ENCODE results near the gene PEX11A. TPM values are rescaled to one million over a fixed set of nuclear protein-coding genes. Genes with fewer than 3 reads are reported as not detected.

PEX11A gene
- total RNA-seq, 2 donors from 2014 or later: 11.6 to 14.8 TPM

DNA sequence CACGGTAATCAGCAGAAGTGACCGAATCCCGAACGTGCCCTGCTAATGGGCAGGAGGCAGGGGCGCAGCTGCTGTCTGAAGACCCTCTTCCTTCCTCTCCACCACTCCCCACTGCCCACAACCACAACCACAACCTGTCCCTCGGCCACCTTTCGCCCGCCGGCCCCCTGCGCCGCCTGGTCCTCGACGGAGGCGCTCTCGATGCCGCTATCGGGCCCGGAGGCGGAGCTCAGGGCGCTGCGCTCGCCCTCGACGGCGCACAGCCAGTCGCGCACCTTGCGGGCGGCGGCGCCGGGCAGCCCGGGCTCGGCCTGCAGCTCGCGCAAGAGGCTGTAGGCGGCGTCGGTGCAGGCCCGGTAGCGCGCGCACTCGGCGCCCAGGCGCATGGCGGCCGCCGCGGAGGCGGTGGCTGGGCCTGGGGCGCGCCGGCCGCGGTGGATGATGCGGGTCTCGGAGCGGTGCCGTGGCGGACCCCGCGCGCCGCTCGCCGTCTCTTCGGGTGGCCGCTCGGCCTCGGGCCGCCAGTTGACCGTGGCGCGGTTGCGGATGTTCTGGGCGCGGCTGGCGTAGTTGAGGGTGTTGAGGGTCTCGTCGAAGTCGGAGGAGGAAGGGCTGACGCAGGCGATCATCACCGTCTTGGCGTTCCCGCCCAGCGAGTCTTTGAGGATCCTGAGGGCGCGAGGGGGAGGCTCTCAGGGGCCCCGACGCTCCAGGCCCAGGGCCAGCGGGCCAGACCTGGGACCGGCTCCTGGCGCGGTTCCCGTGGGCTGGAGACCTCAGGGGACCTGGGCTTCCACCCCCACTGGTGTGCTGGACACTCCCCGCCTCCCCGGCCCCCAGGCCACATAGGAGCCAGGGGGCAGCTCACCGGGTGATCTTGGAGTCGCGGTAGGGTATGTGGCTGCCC, 42.2 kb downstream of the PEX11A start:
- H3K27ac ChIP-seq: no peak overlapping the region
- no peaks in the 10 kb centered on the region for H3K36me3 ChIP-seq
- no peaks in the 10 kb centered on the region for H3K27me3 ChIP-seq
- no peaks in the 10 kb centered on the region for H3K9me3 ChIP-seq
- TF ChIP-seq, protein P1, sequence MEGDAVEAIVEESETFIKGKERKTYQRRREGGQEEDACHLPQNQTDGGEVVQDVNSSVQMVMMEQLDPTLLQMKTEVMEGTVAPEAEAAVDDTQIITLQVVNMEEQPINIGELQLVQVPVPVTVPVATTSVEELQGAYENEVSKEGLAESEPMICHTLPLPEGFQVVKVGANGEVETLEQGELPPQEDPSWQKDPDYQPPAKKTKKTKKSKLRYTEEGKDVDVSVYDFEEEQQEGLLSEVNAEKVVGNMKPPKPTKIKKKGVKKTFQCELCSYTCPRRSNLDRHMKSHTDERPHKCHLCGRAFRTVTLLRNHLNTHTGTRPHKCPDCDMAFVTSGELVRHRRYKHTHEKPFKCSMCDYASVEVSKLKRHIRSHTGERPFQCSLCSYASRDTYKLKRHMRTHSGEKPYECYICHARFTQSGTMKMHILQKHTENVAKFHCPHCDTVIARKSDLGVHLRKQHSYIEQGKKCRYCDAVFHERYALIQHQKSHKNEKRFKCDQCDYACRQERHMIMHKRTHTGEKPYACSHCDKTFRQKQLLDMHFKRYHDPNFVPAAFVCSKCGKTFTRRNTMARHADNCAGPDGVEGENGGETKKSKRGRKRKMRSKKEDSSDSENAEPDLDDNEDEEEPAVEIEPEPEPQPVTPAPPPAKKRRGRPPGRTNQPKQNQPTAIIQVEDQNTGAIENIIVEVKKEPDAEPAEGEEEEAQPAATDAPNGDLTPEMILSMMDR (IDR thresholded peaks at IDR 0.05): no peak
- H3K4me3 ChIP-seq: no peak overlapping the region
- H3K4me1 ChIP-seq: peaks cover 0 to 4% of the 10 kb centered on the region in 2 donors
- DNase-seq (ENCODE audit: low spot score): no peak

DNA sequence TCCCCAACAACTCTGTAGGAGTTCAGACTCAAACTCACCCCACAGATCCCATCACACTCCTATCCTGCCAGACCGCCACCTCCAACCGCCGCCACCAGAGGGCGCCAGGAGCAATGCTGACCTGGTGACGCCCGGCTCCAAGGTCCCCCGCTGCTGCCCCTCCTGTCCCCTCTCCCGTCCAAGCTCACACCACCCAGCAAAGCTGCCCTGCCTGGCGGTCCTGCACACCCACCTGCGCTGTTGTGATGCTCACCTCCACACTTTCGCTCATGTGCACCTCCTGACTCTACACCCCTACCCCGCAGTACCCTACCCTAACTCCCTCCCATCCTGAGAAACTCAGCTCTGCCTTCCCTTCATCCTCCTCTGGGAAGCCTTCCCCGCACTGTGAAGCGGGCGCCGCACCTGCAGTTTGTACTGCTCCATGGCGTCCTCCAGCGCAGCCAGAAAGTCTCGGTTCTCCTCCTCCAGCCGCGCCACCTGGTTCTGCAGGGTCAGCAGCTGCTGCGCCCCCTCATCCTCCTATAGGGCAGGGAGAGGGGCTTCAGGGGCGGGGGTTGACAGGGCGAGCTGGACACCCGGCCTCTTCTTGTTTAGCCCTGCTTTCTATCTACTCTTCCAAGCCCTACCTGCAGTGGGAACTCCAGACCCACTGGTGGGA, 43.2 kb downstream of the PEX11A start:
- H3K4me1 ChIP-seq: peaks cover 0 to 4% of the 10 kb centered on the region in 2 donors
- no peak overlapping the region for H3K27ac ChIP-seq
- no peaks in the 10 kb centered on the region for H3K9me3 ChIP-seq
- peak; percentile 79 for DNase-seq (ENCODE audit: low spot score)
- TF ChIP-seq, protein P1 (IDR thresholded peaks at IDR 0.05): peak; percentile 88 to 91
- no peak overlapping the region for H3K4me3 ChIP-seq
- H3K36me3 ChIP-seq: no peaks in the 10 kb centered on the region
- H3K27me3 ChIP-seq: no peaks in the 10 kb centered on the region

DNA sequence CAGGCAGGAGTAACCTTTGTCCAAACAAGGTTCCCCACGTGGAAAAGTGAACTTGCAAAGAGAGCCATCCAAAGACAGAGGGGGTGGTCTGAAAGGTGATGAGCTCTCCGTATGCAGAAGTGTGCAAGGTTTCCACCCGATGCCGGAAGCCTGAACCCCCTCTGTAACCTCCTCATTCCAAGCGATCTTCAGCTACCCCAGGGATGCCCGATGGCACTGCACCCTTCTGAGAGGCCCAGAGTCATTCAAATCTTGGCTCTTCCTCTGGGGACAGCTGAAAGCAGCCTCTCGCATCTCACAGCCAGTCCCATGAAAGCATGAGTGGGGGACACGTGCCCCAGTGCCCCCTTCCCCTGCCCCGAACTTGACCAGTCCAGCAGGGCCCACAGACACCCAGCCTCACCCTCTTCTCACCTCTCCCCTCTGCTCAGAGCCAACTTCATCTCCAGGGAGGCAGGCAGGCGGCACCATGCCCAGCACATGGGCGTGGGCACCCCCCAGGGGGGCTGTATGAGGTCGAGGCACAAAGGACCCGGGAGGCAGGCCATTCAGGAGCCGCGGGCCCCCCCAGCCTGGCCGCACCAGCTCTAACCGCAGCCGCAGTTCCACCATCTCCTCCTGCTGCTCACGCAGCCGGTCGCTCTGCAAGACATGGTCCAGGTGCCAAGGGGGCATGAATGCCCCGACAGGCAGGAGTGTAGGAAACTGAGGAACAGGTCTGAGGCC, 44.0 kb downstream of the PEX11A start:
- H3K36me3 ChIP-seq: no peaks in the 10 kb centered on the region
- TF ChIP-seq, protein P1 (IDR thresholded peaks at IDR 0.05): no peak
- DNase-seq (ENCODE audit: low spot score): no peak
- no peaks in the 10 kb centered on the region for H3K9me3 ChIP-seq
- no peak overlapping the region for H3K4me3 ChIP-seq
- no peaks in the 10 kb centered on the region for H3K27me3 ChIP-seq
- H3K27ac ChIP-seq: no peak overlapping the region
- H3K4me1 ChIP-seq: peaks cover 0 to 4% of the 10 kb centered on the region in 2 donors

DNA sequence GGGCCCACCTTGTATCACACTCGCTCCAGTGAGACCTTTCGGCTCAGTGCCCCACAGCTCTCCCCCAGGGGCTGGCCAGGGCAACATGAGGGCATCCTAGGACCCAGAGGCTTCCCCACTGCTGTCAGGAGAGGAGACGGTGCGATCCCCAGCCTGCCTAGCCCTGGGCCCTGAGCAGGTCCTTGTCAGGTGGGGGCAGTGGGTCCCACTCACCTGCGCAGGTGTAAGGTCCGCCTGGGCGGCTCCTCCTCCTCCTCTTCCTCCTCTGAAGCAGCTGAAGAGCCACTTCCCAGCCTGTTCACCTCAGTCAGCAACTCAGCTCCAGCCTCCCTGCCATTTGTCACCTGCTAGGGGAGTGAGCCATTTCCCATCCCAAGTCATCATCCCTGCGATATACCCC, 44.9 kb downstream of the PEX11A start:
- Histone ChIP-seq H3K4me1 (peaks cover 0 to 4% of the 10 kb centered on the region in 2 donors), H3K9me3 (no peaks in the 10 kb centered on the region), H3K4me3 (no peak overlapping the region), H3K27ac (no peak overlapping the region), H3K27me3 (no peaks in the 10 kb centered on the region), H3K36me3 (no peaks in the 10 kb centered on the region)
- TF ChIP-seq, protein P1 (IDR thresholded peaks at IDR 0.05): no peak
- DNase-seq (ENCODE audit: low spot score): no peak

DNA sequence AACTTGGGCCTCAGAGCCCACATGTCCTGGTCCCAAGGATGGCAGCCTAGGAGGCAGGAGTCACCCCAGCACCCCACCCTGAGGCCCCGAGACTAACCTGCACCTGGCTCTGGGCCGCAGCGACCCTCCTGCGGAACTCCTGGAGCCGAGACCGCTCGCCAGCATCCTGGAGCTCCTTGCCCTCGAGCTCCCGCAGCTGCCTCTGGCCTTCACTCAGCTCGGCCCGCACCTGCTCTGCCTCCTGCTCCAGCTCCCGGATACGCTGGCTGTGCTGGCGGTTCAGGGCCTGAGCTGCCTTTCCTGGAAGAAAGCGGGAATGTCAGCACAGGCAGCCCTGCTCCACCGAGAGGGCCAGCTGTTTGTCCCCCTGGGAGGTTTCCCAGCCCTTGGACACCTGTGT, 48.4 kb downstream of the PEX11A start:
- Histone ChIP-seq H3K27ac (no peak overlapping the region), H3K4me3 (no peak overlapping the region), H3K27me3 (no peaks in the 10 kb centered on the region), H3K9me3 (no peaks in the 10 kb centered on the region), H3K4me1 (peaks cover 0 to under 1% of the 10 kb centered on the region in 2 donors), H3K36me3 (no peaks in the 10 kb centered on the region)
- no peak for DNase-seq (ENCODE audit: low spot score)
- TF ChIP-seq, protein P1 (IDR thresholded peaks at IDR 0.05): no peak

Data from right atrium auricular region (tissue), 2 donors.